B cell (primary cell): ENCODE results near the gene NUP210L.
"Not testable (repeated sequence)": the region's sequence is repeated elsewhere in the genome, so short reads cannot be mapped to it uniquely, and the experiment has no call there.

Experiments
- CTCF ChIP-seq: fragments of 200-600 bp; IDR thresholded peaks from one replicate; pipeline ENCODE4 v1.8.0; 2022; ENCODE audit warnings: antibody characterized with exemption, mild to moderate bottlenecking
- EZH2 ChIP-seq: IDR thresholded peaks from 2 replicates; pipeline ENCODE4 v1.6.1; 2012; ENCODE audit warnings: borderline replicate concordance, low read depth, mild to moderate bottlenecking, moderate library complexity, low read length; ENCODE audit not compliant: insufficient read depth, poor library complexity, severe bottlenecking

GRCh38 chr1:154033697-154034096, 121.2 kb downstream of the NUP210L start:
- TF ChIP-seq CTCF, EZH2: not testable (repeated sequence)
